Measurements from ENCODE around the gene NPFF.

- no peak for TF ChIP-seq ZBTB7A (IDR thresholded peaks at IDR 0.05; ENCODE audit: low read depth)
- no peak for TF ChIP-seq TAF1 (IDR thresholded peaks at IDR 0.05; ENCODE audit: low read depth)
- no peak for TF ChIP-seq EP300 (IDR thresholded peaks at IDR 0.05; ENCODE audit: borderline replicate concordance)
- no peak for TF ChIP-seq REST (IDR thresholded peaks at IDR 0.05; ENCODE audit: low read depth)
- peak; percentile 87 for TF ChIP-seq CEBPB (IDR thresholded peaks at IDR 0.05)
- TF ChIP-seq MAX (IDR thresholded peaks at IDR 0.05) = no peak
- TF ChIP-seq FOXM1 (IDR thresholded peaks at IDR 0.05; ENCODE audit: borderline replicate concordance, low read depth) = no peak
- TF ChIP-seq NFIC (IDR thresholded peaks at IDR 0.05) = no peak
- no peak for TF ChIP-seq USF1 (IDR thresholded peaks at IDR 0.05)
- no peak for TF ChIP-seq EGR1 (IDR thresholded peaks at IDR 0.05)
- no peak for TF ChIP-seq CREB1 (IDR thresholded peaks at IDR 0.05; ENCODE audit: low read depth)
- TF ChIP-seq TCF12 (IDR thresholded peaks at IDR 0.05; ENCODE audit: low read depth) = no peak
- no peak for TF ChIP-seq TEAD4 (IDR thresholded peaks at IDR 0.05)
Observed at GRCh38 chr12:53538209-53538689, 31.0 kb upstream of the NPFF start.
